K562 (cell line): Measurements from ENCODE around the gene NDUFA5. TPM values are rescaled to one million over a fixed set of nuclear protein-coding genes. Genes with fewer than 3 reads are reported as not detected.
"Not testable (repeated sequence)": the region's sequence is repeated elsewhere in the genome, so short reads cannot be mapped to it uniquely, and the experiment has no call there.

ENCODE experiments used
- CC2D1A ChIP-seq: fragments of 450-650 bp; IDR thresholded peaks from 2 replicates; pipeline ENCODE4 v1.6.1; 2017; ENCODE audit warnings: mild to moderate bottlenecking
- CCNT2 ChIP-seq: IDR thresholded peaks from 2 replicates; pipeline ENCODE4 v1.6.1; 2011; ENCODE audit warnings: borderline replicate concordance, low read depth, mild to moderate bottlenecking, moderate library complexity, mixed read lengths, low read length; ENCODE audit not compliant: insufficient read length; ENCODE audit errors: extremely low read depth
- EP300 ChIP-seq: IDR thresholded peaks from 2 replicates; pipeline ENCODE4 v1.6.1; 2012; ENCODE audit warnings: low read length, improper control_type of control experiment
- JUND ChIP-seq, 2 experiments: IDR thresholded peaks; 2 replicates in 1 of 2; 3 replicates in 1 of 2; pipeline ENCODE4 v1.6.1; 2011; ENCODE audit warnings: borderline replicate concordance in 2 of 2, low read depth in 2 of 2, low read length in 2 of 2, improper control_type of control experiment in 1 of 2, missing biosample characterization in 1 of 2, missing genetic modification characterization in 1 of 2, missing genetic modification reagents in 1 of 2
- PHF21A ChIP-seq: fragments of 450-650 bp; IDR thresholded peaks from 2 replicates; pipeline ENCODE4 v1.6.1; 2017; ENCODE audit warnings: low read depth, borderline replicate concordance
- POLR2G ChIP-seq: fragments of 200-400 bp; formaldehyde crosslinking; IDR thresholded peaks from 2 replicates; pipeline ENCODE4 v1.6.1; 2017; ENCODE audit warnings: low read depth, mild to moderate bottlenecking, antibody characterized with exemption, low read length, moderate library complexity
- RAD21 ChIP-seq, 2 experiments: fragments of 250-450 bp in 1 of 2; fragments of 450-650 bp in 1 of 2; sonication (Bioruptor Pico) in 1 of 2; formaldehyde crosslinking in 1 of 2; IDR thresholded peaks in 1 of 2; conservative IDR thresholded peaks in 1 of 2; 2 replicates each; pipeline versions ENCODE4 v1.4.0 to v1.8.0; 2020 to 2022; ENCODE audit warnings: mild to moderate bottlenecking in 2 of 2, moderate library complexity in 1 of 2
- RB1 ChIP-seq: fragments of 450-650 bp; IDR thresholded peaks from 2 replicates; pipeline ENCODE4 v1.6.1; 2017; ENCODE audit warnings: low read depth, mild to moderate bottlenecking
- RBFOX2 ChIP-seq: fragments of 200-400 bp; formaldehyde crosslinking; IDR thresholded peaks from 2 replicates; pipeline ENCODE4 v1.6.1; 2017; ENCODE audit warnings: low read depth, mild to moderate bottlenecking, low read length, moderate library complexity
- RNF2 ChIP-seq: sonication (generic); IDR thresholded peaks from 2 replicates; pipeline ENCODE4 v1.6.1; 2016
- TCF3 ChIP-seq: sonication (generic); formaldehyde crosslinking; IDR thresholded peaks from 2 replicates; pipeline ENCODE4 v1.4.0; 2020; ENCODE audit warnings: mild to moderate bottlenecking, missing genetic modification reagents
- polyA plus RNA-seq, 8 experiments: library from polyadenylated mRNA; depleted of rRNA in 4 of 8; stranded (reverse) in 5 of 8; unstranded in 3 of 8; fragments of >200 nt; fragmentation: Nextera tagmentation in 2 of 8; fragmentation: Illumina TruSeq in 1 of 8; extraction: Ambion mirVana in 2 of 8; extraction: Trizol in 1 of 8; gene quantifications; 2 replicates each; pipeline versions ENCODE4 v1.2.1 to v1.2.3, GENCODE V29; 2011 to 2014; ENCODE audit warnings: inconsistent platforms in 1 of 8, missing spikeins in 1 of 8
- total RNA-seq, 7 experiments: library from RNA; depleted of rRNA in 6 of 7; stranded (reverse); fragments of >200 nt in 6 of 7; fragmentation: Illumina TruSeq in 2 of 7; extraction: Trizol in 2 of 7; gene quantifications; 2 replicates each; pipeline versions ENCODE4 v1.2.1 to v1.2.3, GENCODE V29; 2011 to 2021; ENCODE audit warnings: low replicate concordance in 1 of 7
- TF ChIP-seq, protein P1 (sequence below): fragments of 250-450 bp; sonication (Bioruptor Pico); IDR thresholded peaks from 2 replicates; pipeline ENCODE4 v1.9.0; 2021; ENCODE audit warnings: mild to moderate bottlenecking, inconsistent platforms
- TF ChIP-seq, protein P2 (sequence below): fragments of 250-450 bp; sonication (Bioruptor Pico); IDR thresholded peaks from 2 replicates; pipeline ENCODE4 v1.8.0; 2022; ENCODE audit warnings: inconsistent platforms
- TF ChIP-seq, protein P3 (sequence below): fragments of 450-650 bp; IDR thresholded peaks from 2 replicates; pipeline ENCODE4 v1.6.1; 2017; ENCODE audit warnings: antibody characterized with exemption, mild to moderate bottlenecking
- TF ChIP-seq, protein P4 (sequence below): fragments of 450-650 bp; formaldehyde crosslinking; IDR thresholded peaks from 2 replicates; pipeline ENCODE4 v1.4.0; 2022; ENCODE audit warnings: missing genetic modification characterization

Gene NDUFA5
- total and polyA plus RNA-seq, 9 of the 15 experiments (the other 6 are each of a cell fraction or from before 2014, with no cell fraction given): 155 to 677 (median 269) TPM

DNA sequence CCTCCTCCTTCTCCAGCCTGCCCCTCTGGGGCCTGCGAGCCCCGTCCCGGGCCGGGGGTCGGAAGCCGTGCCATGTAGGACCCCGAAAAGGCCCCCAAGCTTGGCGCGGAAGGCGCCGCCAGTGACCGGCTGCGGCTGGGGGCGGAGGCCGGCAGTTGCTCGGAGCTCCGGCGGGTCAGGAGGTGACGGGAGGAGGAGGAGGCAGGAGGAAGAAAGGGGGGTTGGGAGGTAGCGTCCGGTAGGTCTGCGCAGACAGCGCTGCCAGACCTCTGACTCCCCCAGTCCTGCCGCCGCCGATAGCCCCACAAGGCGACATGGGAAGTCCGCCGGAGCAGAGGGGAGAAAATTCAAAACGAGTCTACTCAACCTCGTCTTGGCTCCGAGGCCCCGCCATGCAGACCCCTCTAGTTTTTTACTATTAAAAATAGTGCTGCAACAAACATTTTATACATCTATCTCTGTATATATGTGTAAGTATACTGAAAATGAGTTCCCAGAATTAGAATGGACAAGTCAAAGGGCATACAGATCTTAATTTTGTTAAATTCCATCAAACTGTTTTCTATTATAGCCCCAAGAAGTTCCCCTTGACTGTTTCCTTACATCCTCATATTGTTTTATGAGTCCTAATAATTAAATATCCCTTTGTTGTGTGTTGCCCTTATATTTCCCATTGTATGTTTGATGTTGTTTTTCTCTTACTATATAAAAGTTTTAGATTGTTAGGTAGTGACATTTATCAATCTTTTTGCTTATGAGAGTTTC is 24.6 kb downstream of the NDUFA5 start (continued):
- TF ChIP-seq POLR2G (peak; percentile 71), RAD21 (CRISPR knock-in tag; conservative IDR thresholded peaks at IDR 0.05 in 1 of 2, IDR thresholded peaks at IDR 0.05 in 1 of 2) (0 out of 4 replicates have a peak, but pooled peaks of 1 of the 2 experiments have one; percentile 8), RBFOX2 (peak; percentile 66), EP300 (peak; percentile 42; the same call in 1 of the 2 replicates), RB1 (0 out of 2 replicates have a peak, but pooled peaks have one; percentile 28), RNF2 (peak; percentile 54; the same call in 1 of the 2 replicates), TCF3 (CRISPR knock-in tag) (peak; percentile 68), JUND (IDR thresholded peaks at IDR 0.05; ENCODE audit: borderline replicate concordance, low read depth, low read length) (0 out of 2 replicates have a peak, but pooled peaks have one; percentile 1), PHF21A (0 out of 2 replicates have a peak, but pooled peaks have one; percentile 35), CC2D1A (peak; percentile 35; the same call in 1 of the 2 replicates), CCNT2 (peak; percentile 36)
- TF ChIP-seq, protein P1, sequence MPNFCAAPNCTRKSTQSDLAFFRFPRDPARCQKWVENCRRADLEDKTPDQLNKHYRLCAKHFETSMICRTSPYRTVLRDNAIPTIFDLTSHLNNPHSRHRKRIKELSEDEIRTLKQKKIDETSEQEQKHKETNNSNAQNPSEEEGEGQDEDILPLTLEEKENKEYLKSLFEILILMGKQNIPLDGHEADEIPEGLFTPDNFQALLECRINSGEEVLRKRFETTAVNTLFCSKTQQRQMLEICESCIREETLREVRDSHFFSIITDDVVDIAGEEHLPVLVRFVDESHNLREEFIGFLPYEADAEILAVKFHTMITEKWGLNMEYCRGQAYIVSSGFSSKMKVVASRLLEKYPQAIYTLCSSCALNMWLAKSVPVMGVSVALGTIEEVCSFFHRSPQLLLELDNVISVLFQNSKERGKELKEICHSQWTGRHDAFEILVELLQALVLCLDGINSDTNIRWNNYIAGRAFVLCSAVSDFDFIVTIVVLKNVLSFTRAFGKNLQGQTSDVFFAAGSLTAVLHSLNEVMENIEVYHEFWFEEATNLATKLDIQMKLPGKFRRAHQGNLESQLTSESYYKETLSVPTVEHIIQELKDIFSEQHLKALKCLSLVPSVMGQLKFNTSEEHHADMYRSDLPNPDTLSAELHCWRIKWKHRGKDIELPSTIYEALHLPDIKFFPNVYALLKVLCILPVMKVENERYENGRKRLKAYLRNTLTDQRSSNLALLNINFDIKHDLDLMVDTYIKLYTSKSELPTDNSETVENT (CRISPR knock-in tag): 0 out of 2 replicates have a peak, but pooled peaks have one; percentile 69
- TF ChIP-seq, protein P2, sequence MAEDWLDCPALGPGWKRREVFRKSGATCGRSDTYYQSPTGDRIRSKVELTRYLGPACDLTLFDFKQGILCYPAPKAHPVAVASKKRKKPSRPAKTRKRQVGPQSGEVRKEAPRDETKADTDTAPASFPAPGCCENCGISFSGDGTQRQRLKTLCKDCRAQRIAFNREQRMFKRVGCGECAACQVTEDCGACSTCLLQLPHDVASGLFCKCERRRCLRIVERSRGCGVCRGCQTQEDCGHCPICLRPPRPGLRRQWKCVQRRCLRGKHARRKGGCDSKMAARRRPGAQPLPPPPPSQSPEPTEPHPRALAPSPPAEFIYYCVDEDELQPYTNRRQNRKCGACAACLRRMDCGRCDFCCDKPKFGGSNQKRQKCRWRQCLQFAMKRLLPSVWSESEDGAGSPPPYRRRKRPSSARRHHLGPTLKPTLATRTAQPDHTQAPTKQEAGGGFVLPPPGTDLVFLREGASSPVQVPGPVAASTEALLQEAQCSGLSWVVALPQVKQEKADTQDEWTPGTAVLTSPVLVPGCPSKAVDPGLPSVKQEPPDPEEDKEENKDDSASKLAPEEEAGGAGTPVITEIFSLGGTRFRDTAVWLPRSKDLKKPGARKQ (CRISPR knock-in tag): 0 out of 2 replicates have a peak, but pooled peaks have one; percentile 10
- TF ChIP-seq, protein P3, sequence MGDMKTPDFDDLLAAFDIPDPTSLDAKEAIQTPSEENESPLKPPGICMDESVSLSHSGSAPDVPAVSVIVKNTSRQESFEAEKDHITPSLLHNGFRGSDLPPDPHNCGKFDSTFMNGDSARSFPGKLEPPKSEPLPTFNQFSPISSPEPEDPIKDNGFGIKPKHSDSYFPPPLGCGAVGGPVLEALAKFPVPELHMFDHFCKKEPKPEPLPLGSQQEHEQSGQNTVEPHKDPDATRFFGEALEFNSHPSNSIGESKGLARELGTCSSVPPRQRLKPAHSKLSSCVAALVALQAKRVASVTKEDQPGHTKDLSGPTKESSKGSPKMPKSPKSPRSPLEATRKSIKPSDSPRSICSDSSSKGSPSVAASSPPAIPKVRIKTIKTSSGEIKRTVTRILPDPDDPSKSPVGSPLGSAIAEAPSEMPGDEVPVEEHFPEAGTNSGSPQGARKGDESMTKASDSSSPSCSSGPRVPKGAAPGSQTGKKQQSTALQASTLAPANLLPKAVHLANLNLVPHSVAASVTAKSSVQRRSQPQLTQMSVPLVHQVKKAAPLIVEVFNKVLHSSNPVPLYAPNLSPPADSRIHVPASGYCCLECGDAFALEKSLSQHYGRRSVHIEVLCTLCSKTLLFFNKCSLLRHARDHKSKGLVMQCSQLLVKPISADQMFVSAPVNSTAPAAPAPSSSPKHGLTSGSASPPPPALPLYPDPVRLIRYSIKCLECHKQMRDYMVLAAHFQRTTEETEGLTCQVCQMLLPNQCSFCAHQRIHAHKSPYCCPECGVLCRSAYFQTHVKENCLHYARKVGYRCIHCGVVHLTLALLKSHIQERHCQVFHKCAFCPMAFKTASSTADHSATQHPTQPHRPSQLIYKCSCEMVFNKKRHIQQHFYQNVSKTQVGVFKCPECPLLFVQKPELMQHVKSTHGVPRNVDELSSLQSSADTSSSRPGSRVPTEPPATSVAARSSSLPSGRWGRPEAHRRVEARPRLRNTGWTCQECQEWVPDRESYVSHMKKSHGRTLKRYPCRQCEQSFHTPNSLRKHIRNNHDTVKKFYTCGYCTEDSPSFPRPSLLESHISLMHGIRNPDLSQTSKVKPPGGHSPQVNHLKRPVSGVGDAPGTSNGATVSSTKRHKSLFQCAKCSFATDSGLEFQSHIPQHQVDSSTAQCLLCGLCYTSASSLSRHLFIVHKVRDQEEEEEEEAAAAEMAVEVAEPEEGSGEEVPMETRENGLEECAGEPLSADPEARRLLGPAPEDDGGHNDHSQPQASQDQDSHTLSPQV: peak; percentile 49; the same call in 1 of the 2 replicates
- TF ChIP-seq, protein P4, sequence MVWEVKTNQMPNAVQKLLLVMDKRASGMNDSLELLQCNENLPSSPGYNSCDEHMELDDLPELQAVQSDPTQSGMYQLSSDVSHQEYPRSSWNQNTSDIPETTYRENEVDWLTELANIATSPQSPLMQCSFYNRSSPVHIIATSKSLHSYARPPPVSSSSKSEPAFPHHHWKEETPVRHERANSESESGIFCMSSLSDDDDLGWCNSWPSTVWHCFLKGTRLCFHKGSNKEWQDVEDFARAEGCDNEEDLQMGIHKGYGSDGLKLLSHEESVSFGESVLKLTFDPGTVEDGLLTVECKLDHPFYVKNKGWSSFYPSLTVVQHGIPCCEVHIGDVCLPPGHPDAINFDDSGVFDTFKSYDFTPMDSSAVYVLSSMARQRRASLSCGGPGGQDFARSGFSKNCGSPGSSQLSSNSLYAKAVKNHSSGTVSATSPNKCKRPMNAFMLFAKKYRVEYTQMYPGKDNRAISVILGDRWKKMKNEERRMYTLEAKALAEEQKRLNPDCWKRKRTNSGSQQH: 0 out of 2 replicates have a peak, but pooled peaks have one; percentile 22
- TF ChIP-seq JUND (tag; IDR thresholded peaks at IDR 0.05; ENCODE audit: borderline replicate concordance, low read depth, low read length): not testable (repeated sequence)
